Nephron (organoid): Measurements from ENCODE around the gene RFFL.

Experiments
- H3K27ac Mint-ChIP-seq, 3 experiments: 2 replicates each; pipeline ENCODE4 v1.8.0; 2020; ENCODE audit warnings: mixed read lengths in 3 of 3, mild to moderate bottlenecking in 2 of 3, moderate library complexity in 1 of 3
- H3K27me3 Mint-ChIP-seq: 2 replicates; pipeline ENCODE4 v1.8.0; 2021; ENCODE audit warnings: low read depth, mild to moderate bottlenecking, moderate library complexity, mixed read lengths
- H3K36me3 Mint-ChIP-seq: 2 replicates; pipeline ENCODE4 v1.8.0; 2020; ENCODE audit warnings: low read depth, mixed read lengths
- H3K4me1 Mint-ChIP-seq: 2 replicates; pipeline ENCODE4 v1.8.0; 2020; ENCODE audit warnings: mixed read lengths
- H3K4me3 Mint-ChIP-seq, 3 experiments: 2 replicates each; pipeline ENCODE4 v1.8.0; 2020; ENCODE audit warnings: mild to moderate bottlenecking in 3 of 3, mixed read lengths in 3 of 3, moderate library complexity in 2 of 3
- H3K9me3 Mint-ChIP-seq: 2 replicates; pipeline ENCODE4 v1.8.0; 2020; ENCODE audit warnings: mixed read lengths
- TF ChIP-seq, protein P1 (sequence below), 3 experiments: fragments of 200-600 bp; sonication (generic); IDR thresholded peaks; one replicate each; pipeline ENCODE4 v1.5.0; 2021; ENCODE audit warnings: antibody characterized with exemption in 3 of 3; ENCODE audit not compliant: unreplicated experiment in 3 of 3

The RFFL gene

DNA sequence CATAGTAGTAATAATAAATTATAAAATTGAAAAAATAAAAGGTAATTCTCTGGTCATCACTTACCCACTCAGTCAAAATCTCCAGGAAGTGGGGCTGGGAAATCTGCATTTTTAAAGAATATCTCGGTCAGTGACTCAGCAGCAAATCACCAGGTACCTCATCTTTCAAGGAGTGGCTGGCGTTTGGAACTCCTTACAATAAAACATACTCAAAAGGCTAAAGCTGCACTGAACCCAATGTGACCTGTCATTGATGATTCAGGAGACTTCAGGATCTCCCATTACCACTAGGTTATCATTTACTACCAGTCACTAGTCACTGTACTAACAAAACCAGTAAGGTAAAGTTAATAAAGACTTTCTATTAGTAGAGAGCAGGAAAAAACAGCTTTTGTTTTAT is 21.5 kb upstream of the RFFL start:
- no peak overlapping the region for H3K27ac Mint-ChIP-seq
- no peaks in the 10 kb centered on the region for H3K36me3 Mint-ChIP-seq
- H3K27me3 Mint-ChIP-seq = peaks cover 5% of the 10 kb centered on the region
- H3K4me3 Mint-ChIP-seq = no peak overlapping the region
- TF ChIP-seq, protein P1, sequence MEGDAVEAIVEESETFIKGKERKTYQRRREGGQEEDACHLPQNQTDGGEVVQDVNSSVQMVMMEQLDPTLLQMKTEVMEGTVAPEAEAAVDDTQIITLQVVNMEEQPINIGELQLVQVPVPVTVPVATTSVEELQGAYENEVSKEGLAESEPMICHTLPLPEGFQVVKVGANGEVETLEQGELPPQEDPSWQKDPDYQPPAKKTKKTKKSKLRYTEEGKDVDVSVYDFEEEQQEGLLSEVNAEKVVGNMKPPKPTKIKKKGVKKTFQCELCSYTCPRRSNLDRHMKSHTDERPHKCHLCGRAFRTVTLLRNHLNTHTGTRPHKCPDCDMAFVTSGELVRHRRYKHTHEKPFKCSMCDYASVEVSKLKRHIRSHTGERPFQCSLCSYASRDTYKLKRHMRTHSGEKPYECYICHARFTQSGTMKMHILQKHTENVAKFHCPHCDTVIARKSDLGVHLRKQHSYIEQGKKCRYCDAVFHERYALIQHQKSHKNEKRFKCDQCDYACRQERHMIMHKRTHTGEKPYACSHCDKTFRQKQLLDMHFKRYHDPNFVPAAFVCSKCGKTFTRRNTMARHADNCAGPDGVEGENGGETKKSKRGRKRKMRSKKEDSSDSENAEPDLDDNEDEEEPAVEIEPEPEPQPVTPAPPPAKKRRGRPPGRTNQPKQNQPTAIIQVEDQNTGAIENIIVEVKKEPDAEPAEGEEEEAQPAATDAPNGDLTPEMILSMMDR (IDR thresholded peaks at IDR 0.05; ENCODE audit: unreplicated experiment in 3 of 3) = no peak
- H3K9me3 Mint-ChIP-seq = no peaks in the 10 kb centered on the region
- H3K4me1 Mint-ChIP-seq = peaks cover 24% of the 10 kb centered on the region

DNA sequence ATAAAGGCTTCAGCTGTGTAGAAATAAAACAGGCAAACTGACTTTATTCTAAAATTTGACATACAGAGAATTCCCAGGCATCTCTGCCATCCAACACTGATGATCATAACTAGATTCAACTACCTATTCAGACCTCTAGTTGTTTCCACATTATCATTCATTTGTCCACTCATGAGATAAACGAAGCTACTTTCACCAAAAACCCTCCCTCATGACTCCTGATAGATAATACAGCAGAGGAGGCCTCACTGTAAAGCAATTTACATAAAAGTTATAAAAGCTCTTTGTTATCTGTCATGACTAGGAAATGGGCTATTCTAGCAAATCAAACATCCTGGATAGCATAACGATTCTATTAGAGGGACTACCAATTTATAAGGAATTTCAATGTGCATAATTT is 19.6 kb upstream of the RFFL start:
- peaks cover 5% of the 10 kb centered on the region for H3K27me3 Mint-ChIP-seq
- peaks cover 20% of the 10 kb centered on the region for H3K4me1 Mint-ChIP-seq
- no peak overlapping the region for H3K4me3 Mint-ChIP-seq
- H3K9me3 Mint-ChIP-seq = no peaks in the 10 kb centered on the region
- no peaks in the 10 kb centered on the region for H3K36me3 Mint-ChIP-seq
- TF ChIP-seq, protein P1 (IDR thresholded peaks at IDR 0.05; ENCODE audit: unreplicated experiment in 3 of 3) = no peak
- no peak overlapping the region for H3K27ac Mint-ChIP-seq

DNA sequence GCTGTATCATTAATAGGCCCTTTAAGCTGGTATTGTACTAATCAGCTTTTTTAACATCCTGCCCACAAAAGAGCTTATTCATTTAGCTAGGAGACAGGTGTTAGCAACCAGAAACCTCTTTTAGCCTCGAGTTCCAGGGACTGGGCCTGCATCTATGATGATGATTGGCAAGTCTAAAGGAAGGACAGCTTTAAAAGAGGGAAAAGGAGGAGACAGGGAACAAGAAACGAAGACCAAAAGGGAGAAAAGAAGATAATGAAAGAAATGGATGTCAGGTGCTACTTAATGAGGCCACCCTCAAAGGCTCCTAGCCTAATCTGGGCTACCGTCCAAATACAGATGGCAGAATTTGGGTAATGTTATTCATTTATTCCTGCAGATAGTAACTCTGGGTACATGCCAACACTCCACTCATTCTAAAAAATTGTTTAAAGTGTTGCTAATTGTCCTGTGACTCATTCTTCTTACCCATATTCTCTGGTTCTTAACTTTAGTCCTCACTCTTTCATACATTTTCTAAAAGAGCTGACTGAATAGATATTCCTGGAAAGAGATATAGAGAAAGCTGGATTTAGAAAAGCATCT is 18.7 kb upstream of the RFFL start:
- Mint-ChIP-seq H3K27ac (no peak overlapping the region), H3K9me3 (no peaks in the 10 kb centered on the region), H3K36me3 (no peaks in the 10 kb centered on the region), H3K4me1 (peaks cover 12% of the 10 kb centered on the region), H3K27me3 (peaks cover 5% of the 10 kb centered on the region), H3K4me3 (no peak overlapping the region)
- TF ChIP-seq, protein P1 (IDR thresholded peaks at IDR 0.05; ENCODE audit: unreplicated experiment in 3 of 3) = no peak

DNA sequence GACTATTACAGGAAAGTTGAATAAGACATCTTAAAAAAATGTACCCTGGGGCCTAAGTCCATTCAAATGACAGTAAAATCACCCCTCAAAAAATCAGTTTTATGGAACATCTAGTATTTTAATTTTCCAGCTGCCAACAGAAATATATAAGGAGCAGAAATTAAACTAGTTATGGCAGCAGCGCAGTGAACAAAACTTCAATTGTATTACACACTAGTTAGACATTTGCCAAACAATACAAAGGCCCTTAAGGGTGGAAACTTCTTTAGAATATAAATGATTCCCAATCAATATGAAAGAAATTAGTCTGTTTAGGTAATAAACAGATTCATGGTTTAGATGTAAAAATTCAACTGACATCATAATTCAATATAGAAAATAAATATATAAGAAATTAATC is 18.1 kb upstream of the RFFL start:
- no peak overlapping the region for H3K4me3 Mint-ChIP-seq
- H3K9me3 Mint-ChIP-seq = no peaks in the 10 kb centered on the region
- no peaks in the 10 kb centered on the region for H3K27me3 Mint-ChIP-seq
- no peaks in the 10 kb centered on the region for H3K36me3 Mint-ChIP-seq
- TF ChIP-seq, protein P1 (IDR thresholded peaks at IDR 0.05; ENCODE audit: unreplicated experiment in 3 of 3) = no peak
- peaks cover 12% of the 10 kb centered on the region for H3K4me1 Mint-ChIP-seq
- no peak overlapping the region for H3K27ac Mint-ChIP-seq

DNA sequence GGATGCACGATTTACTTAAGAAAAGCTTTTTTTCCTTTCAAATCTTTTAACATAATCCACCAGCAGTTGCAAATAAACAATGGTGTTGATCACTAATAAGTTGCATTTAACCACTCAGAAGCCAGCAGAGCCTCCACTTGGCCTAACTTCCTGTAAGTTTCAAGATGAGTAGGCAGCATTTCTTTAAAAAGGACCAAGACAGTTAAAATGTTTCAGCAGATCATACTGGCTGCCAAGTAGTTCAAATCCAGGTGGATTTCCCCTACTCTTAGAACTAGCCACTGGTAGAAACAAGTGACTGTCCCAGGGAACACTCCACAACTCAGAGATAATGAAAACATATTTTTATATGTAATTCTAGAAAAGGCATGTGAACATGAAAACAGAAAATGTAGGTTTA is 17.0 kb upstream of the RFFL start:
- Mint-ChIP-seq H3K4me1 (peaks cover 12% of the 10 kb centered on the region), H3K9me3 (no peaks in the 10 kb centered on the region), H3K36me3 (no peaks in the 10 kb centered on the region), H3K4me3 (no peak overlapping the region), H3K27ac (no peak overlapping the region), H3K27me3 (no peaks in the 10 kb centered on the region)
- TF ChIP-seq, protein P1 (IDR thresholded peaks at IDR 0.05; ENCODE audit: unreplicated experiment in 3 of 3) = no peak
